Glutamatergic neuron (in vitro differentiated cells): Measurements from ENCODE around the gene GSTO2. TPM values are rescaled to one million over a fixed set of nuclear protein-coding genes. Genes with fewer than 3 reads are reported as not detected.
"Not testable (repeated sequence)": the region's sequence is repeated elsewhere in the genome, so short reads cannot be mapped to it uniquely, and the experiment has no call there.

Experiments used
- DNase-seq: peaks from one replicate; pipeline ENCODE4 v3.0.0; 2022
- H3K27ac Mint-ChIP-seq: one replicate; pipeline ENCODE4 v1.8.0; 2020; ENCODE audit warnings: mild to moderate bottlenecking, mixed read lengths, inconsistent platforms; ENCODE audit not compliant: unreplicated experiment
- H3K27me3 Mint-ChIP-seq: one replicate; pipeline ENCODE4 v1.8.0; 2020; ENCODE audit warnings: mild to moderate bottlenecking, moderate library complexity, mixed read lengths, inconsistent platforms; ENCODE audit not compliant: unreplicated experiment
- H3K36me3 Mint-ChIP-seq: one replicate; pipeline ENCODE4 v1.8.0; 2020; ENCODE audit warnings: mild to moderate bottlenecking, mixed read lengths, inconsistent platforms; ENCODE audit not compliant: unreplicated experiment
- H3K4me1 Mint-ChIP-seq: one replicate; pipeline ENCODE4 v1.8.0; 2020; ENCODE audit warnings: mild to moderate bottlenecking, low read depth, mixed read lengths, inconsistent platforms; ENCODE audit not compliant: unreplicated experiment
- H3K4me3 Mint-ChIP-seq: one replicate; pipeline ENCODE4 v1.8.0; 2020; ENCODE audit warnings: mild to moderate bottlenecking, mixed read lengths, inconsistent platforms; ENCODE audit not compliant: unreplicated experiment
- H3K9me3 Mint-ChIP-seq: one replicate; pipeline ENCODE4 v1.8.0; 2020; ENCODE audit warnings: mild to moderate bottlenecking, moderate library complexity, mixed read lengths, inconsistent platforms; ENCODE audit not compliant: unreplicated experiment
- CTCF ChIP-seq: fragments of 200-600 bp; sonication (generic); IDR thresholded peaks from one replicate; pipeline ENCODE4 v1.5.0; 2021; ENCODE audit not compliant: partially characterized antibody, unreplicated experiment
- total RNA-seq: library from RNA; stranded (reverse); fragmentation: NEBNext Ultra II Directional; extraction: Animal tissue kit (Norgen Biotek cat#: 25700); gene quantifications from one replicate; pipeline ENCODE4 v1.2.1, GENCODE V29; 2021; ENCODE audit not compliant: unreplicated experiment

The GSTO2 gene
- total RNA-seq, 1 donor from 2014 or later, result 2.0 TPM

GRCh38 chr10:104246976-104247375 is 22.0 kb upstream of the GSTO2 start:
- Mint-ChIP-seq H3K27ac (no peak overlapping the region), H3K27me3 (no peaks in the 10 kb centered on the region), H3K9me3 (peaks cover 2% of the 10 kb centered on the region), H3K36me3 (peaks cover 8% of the 10 kb centered on the region), H3K4me3 (no peak overlapping the region), H3K4me1 (no peaks in the 10 kb centered on the region)
- DNase-seq, result no peak
- no peak for TF ChIP-seq CTCF

GRCh38 chr10:104247513-104248146 is 21.4 kb upstream of the GSTO2 start:
- H3K27me3 Mint-ChIP-seq, result no peaks in the 10 kb centered on the region
- peaks cover 2% of the 10 kb centered on the region for H3K4me1 Mint-ChIP-seq
- TF ChIP-seq CTCF, result no peak
- H3K27ac Mint-ChIP-seq, result no peak overlapping the region
- no peak overlapping the region for H3K4me3 Mint-ChIP-seq
- H3K9me3 Mint-ChIP-seq, result peaks cover 2% of the 10 kb centered on the region
- DNase-seq, result no peak
- peaks cover 8% of the 10 kb centered on the region for H3K36me3 Mint-ChIP-seq

GRCh38 chr10:104248931-104249330 is 20.1 kb upstream of the GSTO2 start:
- H3K27me3 Mint-ChIP-seq, H3K27ac Mint-ChIP-seq, DNase-seq, H3K9me3 Mint-ChIP-seq, H3K4me1 Mint-ChIP-seq, H3K36me3 Mint-ChIP-seq, H3K4me3 Mint-ChIP-seq: not testable (repeated sequence)

- TF ChIP-seq CTCF, result no peak
- H3K4me3 Mint-ChIP-seq, result no peak overlapping the region
These were observed 18.6 kb upstream of the GSTO2 start for GRCh38 chr10:104250371-104250770.

GRCh38 chr10:104251443-104251842 is 17.5 kb upstream of the GSTO2 start:
- Mint-ChIP-seq H3K27me3 (peaks cover 3% of the 10 kb centered on the region), H3K27ac (no peak overlapping the region), H3K4me3 (no peak overlapping the region), H3K36me3 (peaks cover 8% of the 10 kb centered on the region), H3K4me1 (peaks cover 14% of the 10 kb centered on the region), H3K9me3 (peaks cover 4% of the 10 kb centered on the region)
- DNase-seq, result no peak
- TF ChIP-seq CTCF, result no peak

More at GRCh38 chr10:104250371-104250770, 18.6 kb upstream of the GSTO2 start:
- no peak overlapping the region for H3K27ac Mint-ChIP-seq
- no peak for DNase-seq
- peaks cover 3% of the 10 kb centered on the region for H3K27me3 Mint-ChIP-seq
- H3K36me3 Mint-ChIP-seq, result peaks cover 8% of the 10 kb centered on the region
- H3K9me3 Mint-ChIP-seq, result peaks cover 2% of the 10 kb centered on the region
- H3K4me1 Mint-ChIP-seq, result peaks cover 14% of the 10 kb centered on the region
